Fibroblast of skin of right quadriceps (primary cell): ENCODE measurements around the gene PYGB.

Experiments
- DNase-seq: peaks from one replicate; pipeline ENCODE4 v3.0.0-alpha.2; 2013

Gene PYGB

DNA sequence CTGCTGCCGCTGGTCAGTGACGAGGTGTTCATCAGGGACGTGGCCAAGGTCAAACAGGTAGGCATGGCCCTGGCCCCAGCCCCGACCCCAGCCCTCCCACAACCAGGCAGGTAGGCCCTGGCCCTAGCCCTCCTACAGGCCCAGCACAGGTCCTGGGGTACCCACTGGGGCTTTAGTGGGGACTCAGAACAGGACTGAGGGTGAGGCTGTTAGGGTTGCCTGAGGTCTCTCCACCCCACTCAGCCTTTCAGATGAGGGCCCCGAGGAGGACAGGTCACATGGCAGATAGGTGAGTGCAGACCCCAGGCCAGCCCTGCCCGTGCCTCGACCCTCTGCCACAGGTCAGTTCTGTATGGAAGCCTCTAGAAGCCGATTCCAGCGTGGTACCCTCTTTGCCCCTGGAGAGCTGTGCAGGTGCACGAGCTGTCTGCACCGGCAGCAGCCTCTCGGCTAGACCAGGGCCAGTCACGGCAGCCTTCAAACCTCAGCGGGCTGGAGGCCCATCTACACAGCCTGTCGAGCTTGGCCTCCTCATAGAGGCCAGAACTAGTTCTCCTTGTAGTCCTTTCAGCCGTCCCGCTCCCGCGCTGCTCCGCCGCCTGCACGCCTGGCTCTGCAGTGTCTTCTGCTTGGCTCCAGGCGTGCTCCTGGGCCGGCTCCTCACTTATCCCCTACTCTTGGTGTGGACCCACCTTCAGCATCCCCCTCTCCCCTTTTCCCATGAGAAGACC, 35.5 kb downstream of the PYGB start:
- no peak for DNase-seq

DNA sequence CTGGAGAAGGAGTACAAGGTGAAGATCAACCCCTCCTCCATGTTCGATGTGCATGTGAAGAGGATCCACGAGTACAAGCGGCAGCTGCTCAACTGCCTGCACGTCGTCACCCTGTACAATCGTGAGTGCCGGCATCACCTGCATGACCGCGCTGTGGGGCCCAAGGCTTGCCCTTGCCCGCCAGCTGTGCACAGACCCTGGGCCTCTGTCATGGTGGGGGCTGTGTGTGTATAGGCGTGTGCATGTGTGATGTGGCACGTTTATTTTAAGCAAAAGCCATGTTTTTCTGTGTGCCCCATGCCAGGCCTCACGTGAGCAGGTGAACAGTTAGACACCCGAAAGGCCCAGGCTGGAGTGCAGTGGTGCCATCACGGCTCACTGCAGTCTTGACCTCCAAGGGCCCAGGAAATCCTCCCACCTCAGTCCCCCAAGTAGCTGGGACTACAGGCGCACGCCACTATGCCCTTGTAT, 36.3 kb downstream of the PYGB start:
- DNase-seq, result no peak

GRCh38 chr20:25285091-25285647, 37.3 kb downstream of the PYGB start:
- no peak for DNase-seq

- DNase-seq, result no peak
These were observed 38.2 kb downstream of the PYGB start for GRCh38 chr20:25285856-25286798.

- DNase-seq, result no peak
These were observed 39.0 kb downstream of the PYGB start for GRCh38 chr20:25286917-25287316.

DNA sequence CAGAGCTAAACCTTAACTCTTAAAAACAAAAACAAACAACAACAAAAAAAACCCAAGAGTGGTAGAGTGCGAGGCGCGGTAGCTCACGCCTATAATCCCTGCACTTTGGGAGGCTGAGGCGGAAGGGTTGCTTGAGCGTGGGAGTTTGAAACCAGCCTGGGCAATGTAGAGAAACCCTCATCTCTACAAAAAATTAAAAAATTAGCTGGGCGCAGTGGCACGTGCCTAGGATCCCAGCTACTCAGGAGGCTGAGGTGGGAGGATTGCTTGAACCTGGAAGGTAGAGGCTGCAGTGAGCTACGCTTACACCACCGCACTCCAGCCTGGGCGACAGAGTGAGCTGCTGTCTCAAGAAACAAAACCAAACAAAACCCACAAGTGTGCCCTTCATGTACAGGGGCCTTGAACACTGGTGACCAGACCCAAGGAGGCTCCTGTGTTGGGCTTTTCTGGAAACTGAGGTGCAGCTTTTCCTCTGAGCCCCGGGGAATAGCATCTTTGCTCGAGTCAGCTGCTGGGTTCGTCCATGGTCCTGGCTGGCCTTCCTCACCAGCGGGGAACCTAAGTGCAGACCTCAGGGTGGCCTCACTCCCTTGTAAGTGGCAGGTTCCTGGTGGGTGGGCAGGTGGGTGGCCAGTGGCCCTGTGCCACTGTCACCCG, 39.9 kb downstream of the PYGB start:
- DNase-seq, result no peak

- DNase-seq, result no peak
These were observed 40.7 kb downstream of the PYGB start for GRCh38 chr20:25288291-25289181.

GRCh38 chr20:25289886-25290597, 42.2 kb downstream of the PYGB start:
- DNase-seq, result no peak

GRCh38 chr20:25290646-25291431, 43.0 kb downstream of the PYGB start:
- no peak for DNase-seq

DNA sequence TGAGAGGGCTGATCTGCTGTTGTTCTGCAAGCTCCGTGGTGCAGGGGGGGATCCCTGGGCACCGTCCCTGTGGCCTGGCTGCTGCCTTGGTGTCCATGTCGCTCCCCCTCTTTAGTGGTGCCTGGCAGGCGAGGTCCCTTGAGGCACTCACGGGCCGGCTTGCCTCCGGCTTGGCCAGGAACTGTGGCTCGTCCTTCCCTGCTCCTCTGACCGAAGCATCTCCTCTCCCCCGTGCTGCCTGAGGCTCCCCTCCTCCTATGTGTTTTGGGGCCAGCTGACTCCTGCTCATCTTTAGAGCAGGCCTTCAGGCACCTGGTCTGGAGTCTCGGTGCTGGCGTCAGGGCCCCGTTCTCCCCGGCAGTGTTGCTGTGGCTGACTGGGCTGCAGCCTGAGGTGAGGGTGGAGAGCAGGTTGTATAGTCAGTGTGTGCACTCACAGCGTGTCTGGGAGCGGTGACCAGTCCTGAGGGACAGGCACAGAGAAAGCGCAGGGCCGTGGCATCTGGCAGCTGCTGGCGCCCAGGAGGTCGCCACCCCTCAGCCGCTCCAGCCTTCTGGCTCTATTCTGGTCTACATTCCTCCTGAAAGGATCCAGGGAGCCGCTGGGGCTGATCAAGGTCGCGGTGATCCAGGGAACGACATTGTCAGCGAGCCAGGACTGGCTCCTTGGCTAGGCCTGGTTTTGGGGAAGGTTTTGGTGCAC, 43.7 kb downstream of the PYGB start:
- no peak for DNase-seq

DNA sequence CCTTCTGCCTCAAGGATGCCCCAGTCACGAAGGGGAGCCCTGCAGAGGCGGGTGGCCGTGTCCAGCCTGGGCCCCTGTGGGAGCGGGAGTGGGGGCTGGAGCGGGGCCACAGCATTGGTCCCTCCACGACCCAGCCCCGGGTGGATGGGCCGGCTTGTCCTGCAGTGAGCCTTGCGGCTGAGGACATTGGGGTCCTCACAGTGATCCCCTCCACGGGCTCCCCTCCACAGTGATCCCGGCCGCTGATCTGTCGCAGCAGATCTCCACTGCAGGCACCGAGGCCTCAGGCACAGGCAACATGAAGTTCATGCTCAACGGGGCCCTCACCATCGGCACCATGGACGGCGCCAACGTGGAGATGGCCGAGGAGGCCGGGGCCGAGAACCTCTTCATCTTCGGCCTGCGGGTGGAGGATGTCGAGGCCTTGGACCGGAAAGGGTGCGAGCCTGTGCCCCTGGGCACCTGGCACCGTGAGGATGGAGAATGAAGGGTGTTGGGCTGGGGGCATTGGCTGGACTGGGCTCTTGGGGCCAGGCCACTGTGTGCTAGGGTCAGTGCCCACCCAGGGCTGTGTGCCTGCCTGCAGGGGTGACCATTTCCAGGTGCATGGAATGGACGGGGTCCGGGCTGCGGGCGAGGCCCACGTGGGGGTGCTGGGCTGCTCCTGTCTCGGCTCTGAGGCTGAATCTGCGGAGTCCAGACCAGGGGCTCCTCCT, 44.4 kb downstream of the PYGB start:
- DNase-seq, result no peak

DNA sequence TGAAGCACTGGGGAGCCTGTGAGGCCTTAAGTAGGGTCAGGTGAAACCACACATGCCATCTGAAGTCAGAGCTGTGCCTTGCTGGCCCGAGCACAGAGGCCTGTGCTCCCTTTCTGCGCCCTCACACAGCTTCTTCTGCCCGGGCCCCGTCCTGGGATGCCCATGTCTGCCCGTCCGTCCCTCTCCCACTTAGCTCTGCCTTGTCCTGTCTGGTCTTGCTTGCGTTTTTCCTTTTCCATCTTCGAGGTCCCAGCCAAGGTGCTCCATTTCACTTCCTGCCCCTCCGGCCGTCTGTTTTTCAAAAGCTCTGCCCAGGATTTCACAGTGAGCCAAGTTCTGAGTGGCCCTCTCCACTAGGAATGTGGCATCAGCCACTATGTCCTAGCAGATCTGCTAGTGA, 45.6 kb downstream of the PYGB start:
- no peak for DNase-seq

- DNase-seq, result no peak
These were observed 46.1 kb downstream of the PYGB start for GRCh38 chr20:25293910-25294458.

- peak; percentile 56 for DNase-seq
These were observed 46.8 kb downstream of the PYGB start for GRCh38 chr20:25294459-25295385.

DNA sequence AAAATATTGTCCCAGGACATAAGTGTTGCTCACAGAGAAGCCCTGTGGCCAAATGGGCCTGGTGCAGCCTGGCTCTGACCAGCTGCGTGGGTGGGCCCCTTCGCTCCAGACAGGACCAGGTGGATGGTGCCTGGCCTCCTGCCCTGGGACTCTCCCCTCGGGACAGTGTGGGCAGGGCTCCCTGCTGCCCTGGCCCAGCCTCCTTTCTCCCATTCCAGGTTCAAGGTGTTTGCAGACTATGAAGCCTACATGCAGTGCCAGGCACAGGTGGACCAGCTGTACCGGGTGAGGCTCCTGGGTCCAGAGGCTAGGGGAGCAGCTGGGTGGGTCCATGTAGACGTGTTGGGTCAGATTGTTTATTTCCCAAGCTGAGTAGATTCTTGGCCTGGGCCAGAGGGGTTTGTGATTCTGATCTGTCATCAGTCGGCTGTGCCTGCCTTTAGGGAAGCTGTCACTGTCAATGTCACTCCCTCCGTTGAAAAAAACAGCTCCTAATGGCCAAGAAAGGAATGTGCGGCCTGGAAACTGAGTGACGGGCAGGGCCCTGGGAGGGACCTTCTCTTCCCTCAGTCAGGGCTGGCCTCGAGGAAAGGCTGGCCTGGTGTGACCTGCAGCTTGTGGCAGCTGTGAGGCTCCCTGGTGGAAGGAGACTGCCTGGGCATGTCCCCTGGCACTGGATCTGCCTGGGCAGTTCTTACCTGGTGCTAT, 47.7 kb downstream of the PYGB start:
- no peak for DNase-seq

GRCh38 chr20:25296094-25297093, 48.5 kb downstream of the PYGB start:
- no peak for DNase-seq
